Measurements from ENCODE around the gene PTPDC1.

DNA sequence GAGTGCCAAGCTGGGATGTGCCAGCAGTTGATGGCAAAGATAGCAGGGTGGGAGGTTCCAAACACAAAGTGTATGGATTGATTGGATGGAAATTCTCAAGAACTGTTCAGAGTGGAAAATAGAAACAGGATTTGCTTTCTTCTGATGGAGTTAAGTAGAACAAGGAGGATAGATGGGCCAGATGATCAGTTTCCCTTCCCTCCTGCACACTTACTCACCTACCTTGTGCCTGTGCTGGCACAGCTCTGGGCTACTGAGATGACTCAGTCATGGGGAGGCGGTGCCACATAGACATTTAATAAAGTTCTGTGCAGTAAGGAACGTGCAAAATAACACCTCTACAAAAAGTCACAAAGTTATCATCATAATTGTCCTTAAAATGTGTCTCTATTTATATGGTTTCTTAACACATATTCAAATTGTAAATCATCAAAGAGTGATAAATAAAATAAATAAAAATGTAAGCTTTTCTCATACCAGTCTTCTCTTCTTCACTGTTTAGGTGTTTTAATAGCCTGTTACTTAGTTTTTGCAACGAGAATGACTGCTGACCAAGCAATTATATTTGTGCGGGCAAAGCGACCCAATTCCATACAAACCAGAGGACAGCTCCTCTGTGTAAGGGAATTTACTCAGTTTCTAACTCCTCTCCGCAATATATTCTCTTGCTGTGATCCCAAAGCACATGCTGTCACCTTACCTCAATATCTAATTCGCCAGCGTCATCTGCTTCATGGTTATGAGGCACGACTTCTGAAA lies 12.7 kb downstream of the PTPDC1 start:
- no peak for TF ChIP-seq EZH2 (IDR thresholded peaks at IDR 0.05)
- no peak for TF ChIP-seq POLR2AphosphoS5 (IDR thresholded peaks at IDR 0.05; ENCODE audit: borderline replicate concordance, low read depth, low read length)

Measured in SK-N-MC (cell line).